Astrocyte (in vitro differentiated cells and primary cell): ENCODE measurements around the gene DGAT2. TPM values are rescaled to one million over a fixed set of nuclear protein-coding genes. Genes with fewer than 3 reads are reported as not detected.

Source experiments
- DNase-seq: peaks from one replicate; pipeline ENCODE4 v3.0.0-alpha.2; 2010; ENCODE audit warnings: low read depth
- FAIRE-seq: peaks from 2 replicates; lab custom pipeline; 2011; peaks lifted over from hg19 to GRCh38; lab: Jason Lieb, UNC
- H2AFZ ChIP-seq: 2 replicates; pipeline ENCODE4 v1.6.0; 2012; ENCODE audit warnings: low read depth, low read length, inconsistent platforms
- H3K27ac ChIP-seq: 2 replicates; pipeline ENCODE4 v1.5.1; 2011; ENCODE audit warnings: low read depth, low read length, inconsistent platforms
- H3K27me3 ChIP-seq: 2 replicates; pipeline ENCODE4 v1.6.0; 2011; ENCODE audit warnings: low read length, inconsistent platforms; ENCODE audit not compliant: insufficient read depth
- H3K36me3 ChIP-seq: 2 replicates; pipeline ENCODE4 v1.5.1; 2011; ENCODE audit warnings: low read length, inconsistent platforms; ENCODE audit not compliant: insufficient read depth
- H3K4me1 ChIP-seq: 2 replicates; pipeline ENCODE4 v1.5.1; 2011; ENCODE audit warnings: low read length, inconsistent platforms; ENCODE audit not compliant: insufficient read depth
- H3K4me2 ChIP-seq: 2 replicates; pipeline ENCODE4 v1.6.0; 2012; ENCODE audit warnings: low read length, inconsistent platforms
- H3K4me3 ChIP-seq: 2 replicates; pipeline ENCODE4 v1.5.1; 2011; ENCODE audit warnings: low read depth, mild to moderate bottlenecking, low read length, inconsistent platforms; ENCODE audit not compliant: insufficient read depth
- H3K79me2 ChIP-seq: 2 replicates; pipeline ENCODE4 v1.6.0; 2012; ENCODE audit warnings: mild to moderate bottlenecking, low read length, inconsistent platforms; ENCODE audit not compliant: insufficient read depth
- H3K9ac ChIP-seq: 2 replicates; pipeline ENCODE4 v1.6.0; 2012; ENCODE audit warnings: mild to moderate bottlenecking, low read length, inconsistent platforms
- H3K9me3 ChIP-seq: 2 replicates; pipeline ENCODE4 v1.5.1; 2012; ENCODE audit warnings: low read depth, mild to moderate bottlenecking, low read length, inconsistent platforms; ENCODE audit not compliant: insufficient read depth
- H4K20me1 ChIP-seq: 2 replicates; pipeline ENCODE4 v1.6.0; 2012; ENCODE audit warnings: low read length, inconsistent platforms; ENCODE audit not compliant: insufficient read depth
- H3K27ac Mint-ChIP-seq: one replicate; pipeline ENCODE4 v1.8.0; 2021; ENCODE audit warnings: mild to moderate bottlenecking, mixed read lengths; ENCODE audit not compliant: unreplicated experiment
- H3K27me3 Mint-ChIP-seq: one replicate; pipeline ENCODE4 v1.8.0; 2021; ENCODE audit warnings: low read depth, mixed read lengths; ENCODE audit not compliant: unreplicated experiment
- H3K36me3 Mint-ChIP-seq: one replicate; pipeline ENCODE4 v1.8.0; 2021; ENCODE audit warnings: low read depth, mixed read lengths; ENCODE audit not compliant: unreplicated experiment
- H3K4me1 Mint-ChIP-seq: one replicate; pipeline ENCODE4 v1.8.0; 2021; ENCODE audit warnings: low read depth, mixed read lengths; ENCODE audit not compliant: unreplicated experiment
- H3K4me3 Mint-ChIP-seq: one replicate; pipeline ENCODE4 v1.8.0; 2021; ENCODE audit warnings: mild to moderate bottlenecking, moderate library complexity, mixed read lengths; ENCODE audit not compliant: unreplicated experiment
- H3K9me3 Mint-ChIP-seq: one replicate; pipeline ENCODE4 v1.8.0; 2021; ENCODE audit warnings: mild to moderate bottlenecking, mixed read lengths; ENCODE audit not compliant: unreplicated experiment
- CTCF ChIP-seq: IDR thresholded peaks from 2 replicates; pipeline ENCODE4 v1.5.1; 2011; ENCODE audit warnings: low read depth, mild to moderate bottlenecking, inconsistent platforms, low read length, moderate library complexity; ENCODE audit not compliant: insufficient read depth
- EZH2 ChIP-seq: IDR thresholded peaks from 2 replicates; pipeline ENCODE4 v1.6.1; 2012; ENCODE audit warnings: mild to moderate bottlenecking, low read length, inconsistent platforms; ENCODE audit not compliant: insufficient read depth
- total RNA-seq: library from RNA; stranded (reverse); gene quantifications from 2 replicates; pipeline ENCODE4 v1.2.1, GENCODE V29; 2021

The DGAT2 gene
- total RNA-seq, 1 donor from 2014 or later = 0.73 TPM

DNA sequence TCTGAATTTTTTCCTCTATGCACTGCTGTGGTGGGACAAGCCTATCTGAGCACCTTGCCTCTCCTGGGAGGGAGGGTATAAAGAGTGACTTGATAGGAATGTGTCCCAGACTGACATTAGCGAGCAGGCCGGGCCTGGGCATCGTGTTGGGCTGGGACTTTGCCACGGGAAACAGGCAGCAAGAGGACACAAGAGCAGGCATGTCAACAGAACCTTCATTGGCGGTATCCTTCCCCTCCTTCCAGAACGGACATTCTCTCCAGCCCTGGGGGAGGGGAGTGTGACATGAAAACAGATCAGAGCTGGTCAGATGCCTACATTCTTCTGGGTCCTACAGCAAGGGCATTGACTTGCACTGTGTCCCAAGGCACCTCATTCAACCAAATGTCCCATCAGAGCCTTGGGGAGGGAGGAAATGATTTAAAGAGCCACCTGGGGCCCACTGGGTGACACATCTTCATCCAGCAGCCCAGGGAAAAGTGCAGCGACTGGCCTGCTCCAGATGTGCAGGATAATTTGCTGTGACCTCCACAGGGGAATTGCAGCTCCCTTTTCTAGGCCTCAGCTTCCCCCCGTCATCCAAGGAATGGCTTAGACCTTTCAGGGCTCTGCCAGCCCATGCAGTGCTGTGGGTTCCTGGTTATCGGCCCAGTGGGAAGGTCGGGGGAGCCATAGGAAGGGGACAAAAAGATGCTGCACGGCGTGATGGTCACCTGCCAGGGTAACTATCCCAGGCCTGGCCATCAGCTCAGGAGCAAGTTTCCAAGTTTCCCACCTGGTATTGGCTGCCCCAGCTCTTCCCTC, 24.6 kb downstream of the DGAT2 start:
- no peak overlapping the region for H3K27ac ChIP-seq
- no peak overlapping the region for H3K27ac Mint-ChIP-seq
- no peak for FAIRE-seq

DNA sequence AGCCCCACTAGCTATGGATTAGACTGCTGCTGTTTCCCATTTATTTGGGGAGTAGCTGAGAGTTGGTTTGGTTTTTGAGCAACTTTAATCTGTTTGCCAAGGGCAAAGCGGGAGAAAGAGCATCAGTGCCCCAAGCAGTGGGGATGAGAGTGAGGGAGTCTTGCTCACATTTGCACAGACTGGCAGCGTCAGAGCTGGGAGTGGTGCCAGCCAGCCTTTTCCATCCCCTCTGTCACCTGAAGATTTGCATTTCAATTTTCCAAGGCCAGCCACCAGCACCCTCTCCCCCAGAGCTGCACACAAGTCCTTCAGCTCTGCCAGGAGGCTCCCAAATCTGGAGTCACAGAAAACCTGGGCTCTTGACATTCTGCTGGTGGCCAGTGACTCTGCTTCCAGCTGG, 25.4 kb downstream of the DGAT2 start:
- FAIRE-seq (no peak), DNase-seq (no peak)
- H3K27ac Mint-ChIP-seq = no peak overlapping the region
- Histone ChIP-seq H3K4me2 (no peak overlapping the region), H4K20me1 (no peaks in the 10 kb centered on the region), H3K4me3 (no peak overlapping the region), H3K9ac (no peak overlapping the region), H3K9me3 (no peaks in the 10 kb centered on the region), H3K27me3 (no peaks in the 10 kb centered on the region), H3K36me3 (no peaks in the 10 kb centered on the region), H3K79me2 (no peaks in the 10 kb centered on the region), H3K27ac (no peak overlapping the region), H2AFZ (no peak overlapping the region), H3K4me1 (peaks cover 6% of the 10 kb centered on the region)
- no peak for TF ChIP-seq EZH2
- TF ChIP-seq CTCF = no peak
- H3K36me3 Mint-ChIP-seq = peaks cover 2% of the 10 kb centered on the region
- H3K9me3 Mint-ChIP-seq = no peaks in the 10 kb centered on the region
- H3K4me3 Mint-ChIP-seq = no peak overlapping the region
- H3K27me3 Mint-ChIP-seq = peaks cover 22% of the 10 kb centered on the region
- H3K4me1 Mint-ChIP-seq = peaks cover 4% of the 10 kb centered on the region

More for the DNA sequence above, 24.6 kb downstream of the DGAT2 start:
- no peaks in the 10 kb centered on the region for H3K9me3 ChIP-seq
- peaks cover 4% of the 10 kb centered on the region for H3K4me1 Mint-ChIP-seq
- no peak overlapping the region for H3K4me2 ChIP-seq
- TF ChIP-seq EZH2 (no peak), CTCF (no peak)
- no peak overlapping the region for H3K4me3 ChIP-seq
- peaks cover 2% of the 10 kb centered on the region for H3K36me3 Mint-ChIP-seq
- peaks cover 2% of the 10 kb centered on the region for H3K9me3 Mint-ChIP-seq
- no peaks in the 10 kb centered on the region for H3K36me3 ChIP-seq
- H4K20me1 ChIP-seq = no peaks in the 10 kb centered on the region
- H2AFZ ChIP-seq = no peak overlapping the region
- no peak overlapping the region for H3K4me3 Mint-ChIP-seq
- peaks cover 6% of the 10 kb centered on the region for H3K4me1 ChIP-seq
- no peaks in the 10 kb centered on the region for H3K27me3 ChIP-seq
- H3K9ac ChIP-seq = no peak overlapping the region
- H3K79me2 ChIP-seq = no peaks in the 10 kb centered on the region
- peaks cover 28% of the 10 kb centered on the region for H3K27me3 Mint-ChIP-seq
- no peak for DNase-seq
